ENCODE measurements around the gene ANP32A.

Gene ANP32A

DNA sequence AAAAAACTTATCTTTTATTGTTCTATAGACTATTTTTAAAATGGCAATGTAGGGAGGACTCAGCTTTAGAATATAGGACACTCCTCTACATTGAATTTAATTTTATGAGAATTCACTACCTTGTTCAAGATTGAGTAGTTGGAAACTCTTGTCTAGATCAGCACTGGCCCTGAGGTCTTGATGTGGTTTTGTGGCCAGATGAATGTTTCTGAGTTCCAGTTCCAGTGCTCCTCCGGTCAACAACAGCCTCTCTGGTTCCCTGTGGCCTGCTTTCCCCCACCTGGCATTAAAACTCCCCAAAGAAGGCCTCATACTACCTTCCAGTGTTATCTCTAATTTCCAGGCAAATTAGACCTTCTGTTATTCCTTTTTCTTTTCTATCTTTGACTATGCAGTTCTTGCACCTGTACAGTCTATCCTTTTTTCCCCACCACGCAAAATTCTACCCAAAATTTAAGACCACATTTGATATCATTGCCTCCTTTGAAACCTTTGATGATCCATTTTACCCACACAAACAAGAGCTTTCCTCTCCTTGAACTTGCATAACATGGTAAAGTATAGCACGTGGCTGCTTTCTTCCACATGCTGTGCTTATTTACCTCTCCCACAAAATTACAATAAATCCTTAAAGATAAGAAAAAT, 9.6 kb upstream of the ANP32A start:
- no peaks in the 10 kb centered on the region for H3K27me3 Mint-ChIP-seq
- no peak overlapping the region for H3K4me3 Mint-ChIP-seq
- peaks cover under 1% of the 10 kb centered on the region for H3K9me3 Mint-ChIP-seq (ENCODE audit: low read depth)
- H3K36me3 Mint-ChIP-seq: no peaks in the 10 kb centered on the region
- no peak overlapping the region for H3K27ac Mint-ChIP-seq
- peaks cover 23% of the 10 kb centered on the region for H3K4me1 Mint-ChIP-seq (ENCODE audit: low read depth)

DNA sequence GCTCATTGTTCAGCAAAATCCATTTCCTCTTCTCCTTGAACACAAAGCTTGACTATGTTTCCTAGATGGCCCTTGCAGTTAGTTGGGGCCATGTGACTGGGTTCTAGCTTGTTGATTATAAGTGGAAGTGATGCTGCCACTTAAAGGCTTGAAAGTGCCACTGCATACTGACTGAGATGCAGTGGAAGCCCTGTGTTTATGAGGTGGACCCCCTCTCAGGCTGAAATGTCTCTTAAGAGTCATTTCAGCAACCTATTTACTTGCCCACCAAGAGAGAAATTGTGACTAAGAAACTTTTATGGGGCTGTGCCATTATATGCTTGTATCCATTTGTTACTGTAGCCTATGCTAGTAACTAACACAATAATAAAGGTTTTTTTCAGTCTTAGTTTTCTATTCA, 8.4 kb upstream of the ANP32A start:
- Mint-ChIP-seq H3K36me3 (no peaks in the 10 kb centered on the region), H3K4me3 (no peak overlapping the region), H3K4me1 (ENCODE audit: low read depth) (peaks cover 20% of the 10 kb centered on the region), H3K9me3 (ENCODE audit: low read depth) (no peaks in the 10 kb centered on the region), H3K27me3 (no peaks in the 10 kb centered on the region), H3K27ac (no peak overlapping the region)

DNA sequence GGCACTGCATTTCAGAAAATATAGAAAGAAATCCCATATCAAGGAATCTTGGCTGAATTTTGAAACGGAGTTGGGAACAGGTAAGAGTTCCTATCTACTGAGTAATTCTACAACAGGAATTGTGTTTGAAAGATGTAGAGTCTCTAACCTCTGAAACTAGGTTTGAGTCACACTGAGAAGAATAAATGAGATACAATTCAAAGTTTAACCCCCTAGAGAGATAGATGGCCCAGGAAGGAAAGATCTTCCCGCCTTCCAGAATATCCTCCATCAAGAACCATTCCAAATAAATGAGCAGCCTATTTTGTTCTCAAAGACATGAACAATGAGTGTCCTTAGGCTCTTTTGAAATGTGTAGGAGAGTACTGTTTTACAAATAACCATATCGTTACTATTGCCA, 2.9 kb upstream of the ANP32A start:
- no peaks in the 10 kb centered on the region for H3K27me3 Mint-ChIP-seq
- peaks cover 18% of the 10 kb centered on the region for H3K4me1 Mint-ChIP-seq (ENCODE audit: low read depth)
- no peak overlapping the region for H3K4me3 Mint-ChIP-seq
- H3K9me3 Mint-ChIP-seq (ENCODE audit: low read depth): no peaks in the 10 kb centered on the region
- H3K36me3 Mint-ChIP-seq: no peaks in the 10 kb centered on the region
- H3K27ac Mint-ChIP-seq: no peak overlapping the region

DNA sequence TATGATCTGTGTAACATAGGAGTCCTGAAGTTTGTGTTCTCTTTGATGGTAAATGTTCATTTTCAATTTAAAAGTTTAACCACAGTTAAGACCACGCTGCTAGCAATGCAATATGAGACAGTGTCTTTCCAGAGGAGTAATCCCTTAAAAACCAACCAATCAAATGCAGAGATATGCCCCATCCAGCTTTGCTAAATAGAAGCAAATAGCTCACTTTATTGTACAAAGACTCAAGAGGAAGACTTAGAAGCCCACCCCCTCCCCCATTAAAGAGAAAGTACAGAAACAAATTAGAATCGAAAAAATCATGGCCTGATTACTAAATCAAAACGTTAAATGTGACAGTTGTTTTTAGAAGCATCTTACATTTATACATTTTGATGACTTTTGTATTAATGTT, 2.1 kb upstream of the ANP32A start:
- Mint-ChIP-seq H3K4me1 (ENCODE audit: low read depth) (peaks cover 18% of the 10 kb centered on the region), H3K27ac (no peak overlapping the region), H3K36me3 (no peaks in the 10 kb centered on the region), H3K9me3 (ENCODE audit: low read depth) (no peaks in the 10 kb centered on the region), H3K4me3 (no peak overlapping the region), H3K27me3 (no peaks in the 10 kb centered on the region)

DNA sequence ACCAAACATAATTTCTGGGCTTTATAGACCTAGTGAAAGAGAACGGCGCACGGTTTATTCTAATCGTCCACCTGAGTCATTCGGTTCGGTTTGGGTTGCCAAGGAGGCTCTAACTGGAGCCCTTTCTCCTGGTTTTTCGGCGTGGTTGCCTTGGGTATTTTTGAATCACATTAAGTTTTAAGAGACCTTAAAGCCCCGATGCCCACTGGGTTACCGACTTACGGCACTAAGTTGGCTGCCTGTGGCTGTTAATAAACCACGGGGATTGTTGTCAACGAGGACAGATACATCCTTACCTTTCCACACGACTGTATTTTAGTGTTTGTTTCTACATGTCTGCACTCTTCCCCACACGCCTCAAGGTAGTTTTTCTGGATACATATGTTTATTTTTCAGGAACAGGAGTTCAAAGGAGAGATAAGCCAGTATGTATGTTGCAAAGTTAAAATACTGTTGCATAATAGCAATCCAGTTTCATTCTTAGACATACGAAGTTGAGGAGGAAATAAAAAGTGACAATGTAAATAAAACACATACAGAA, 1.2 kb upstream of the ANP32A start:
- H3K4me3 Mint-ChIP-seq: peak overlapping the region; percentile 81
- no peaks in the 10 kb centered on the region for H3K9me3 Mint-ChIP-seq (ENCODE audit: low read depth)
- peaks cover 23% of the 10 kb centered on the region for H3K4me1 Mint-ChIP-seq (ENCODE audit: low read depth)
- no peaks in the 10 kb centered on the region for H3K27me3 Mint-ChIP-seq
- no peaks in the 10 kb centered on the region for H3K36me3 Mint-ChIP-seq
- peak overlapping the region; percentile 36 for H3K27ac Mint-ChIP-seq

DNA sequence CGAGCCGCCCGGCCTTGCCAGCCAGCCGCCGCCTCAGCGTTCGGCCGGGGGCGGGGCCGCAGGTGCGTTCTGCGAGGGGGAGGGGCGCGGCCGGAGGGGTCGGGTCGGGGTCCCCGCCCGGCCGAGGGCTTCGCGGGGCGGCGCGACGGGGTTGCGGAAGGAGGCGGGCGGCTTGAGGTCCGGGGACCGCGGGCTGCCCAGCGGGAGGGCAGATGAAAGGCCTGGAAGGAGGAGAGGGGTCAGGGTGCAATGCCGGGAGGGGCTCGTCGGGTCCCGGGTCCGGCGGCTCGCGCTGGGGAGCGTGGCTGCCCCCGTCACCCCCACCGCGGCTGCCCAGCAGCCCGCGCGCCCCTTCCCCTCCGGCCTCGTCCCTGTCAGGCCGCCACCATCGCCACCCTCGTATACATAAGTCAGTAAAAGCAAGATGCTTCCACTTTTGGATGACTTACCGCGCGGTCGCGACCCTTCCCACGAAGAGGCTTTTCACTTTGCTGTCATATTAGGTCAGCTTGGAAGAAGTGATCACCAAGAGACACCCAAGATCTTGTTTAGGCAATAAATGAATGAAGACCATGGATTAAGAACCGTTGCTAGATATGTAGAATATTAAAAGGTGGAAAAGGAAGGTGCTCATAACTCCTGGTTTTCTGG, 620 bp upstream of the ANP32A start:
- Mint-ChIP-seq H3K27me3 (no peaks in the 10 kb centered on the region), H3K27ac (peak overlapping the region; percentile 36), H3K36me3 (no peaks in the 10 kb centered on the region), H3K4me1 (ENCODE audit: low read depth) (peaks cover 29% of the 10 kb centered on the region), H3K9me3 (ENCODE audit: low read depth) (no peaks in the 10 kb centered on the region), H3K4me3 (peak overlapping the region; percentile 93)

DNA sequence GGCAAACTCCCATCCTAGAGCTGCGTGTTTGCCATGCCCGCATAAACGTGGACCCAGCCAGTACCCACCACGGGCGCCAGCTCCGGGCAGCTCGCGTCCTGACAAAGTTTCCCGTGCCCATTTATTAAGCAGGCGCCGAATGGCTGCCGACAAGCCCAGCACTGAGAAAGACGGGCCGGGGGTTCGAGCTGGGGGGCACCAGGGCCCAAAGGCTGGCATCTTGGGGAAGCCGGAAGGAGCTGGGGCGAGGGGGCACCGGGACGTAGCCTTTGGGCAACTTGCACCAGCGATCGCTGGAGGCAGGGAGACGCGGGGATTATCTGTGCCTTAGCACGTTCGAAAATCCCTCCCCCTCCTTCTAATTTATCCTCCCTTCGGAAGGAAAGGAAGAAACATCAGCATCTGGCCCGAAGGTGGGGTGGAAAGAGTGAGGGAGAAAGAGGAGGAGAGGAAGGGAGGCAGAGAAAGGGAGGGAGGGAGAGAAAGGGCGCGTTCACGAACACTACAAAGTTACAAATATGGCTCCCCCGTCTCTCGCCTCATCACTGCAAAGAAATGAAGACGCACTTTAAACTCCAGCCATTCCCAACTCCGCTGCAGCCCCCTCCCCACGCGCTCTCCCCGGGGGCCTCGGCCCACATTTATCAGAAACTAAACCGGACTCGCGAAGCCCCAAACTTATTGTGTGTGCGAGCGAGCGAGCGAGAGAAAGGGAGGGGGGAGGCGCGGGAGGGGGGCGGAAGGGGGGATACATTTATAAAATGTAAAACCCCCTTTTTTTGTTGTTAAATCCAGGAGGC, 1.0 kb downstream of the ANP32A start:
- Mint-ChIP-seq H3K36me3 (peaks cover 3% of the 10 kb centered on the region), H3K27ac (peak overlapping the region; percentile 100)

DNA sequence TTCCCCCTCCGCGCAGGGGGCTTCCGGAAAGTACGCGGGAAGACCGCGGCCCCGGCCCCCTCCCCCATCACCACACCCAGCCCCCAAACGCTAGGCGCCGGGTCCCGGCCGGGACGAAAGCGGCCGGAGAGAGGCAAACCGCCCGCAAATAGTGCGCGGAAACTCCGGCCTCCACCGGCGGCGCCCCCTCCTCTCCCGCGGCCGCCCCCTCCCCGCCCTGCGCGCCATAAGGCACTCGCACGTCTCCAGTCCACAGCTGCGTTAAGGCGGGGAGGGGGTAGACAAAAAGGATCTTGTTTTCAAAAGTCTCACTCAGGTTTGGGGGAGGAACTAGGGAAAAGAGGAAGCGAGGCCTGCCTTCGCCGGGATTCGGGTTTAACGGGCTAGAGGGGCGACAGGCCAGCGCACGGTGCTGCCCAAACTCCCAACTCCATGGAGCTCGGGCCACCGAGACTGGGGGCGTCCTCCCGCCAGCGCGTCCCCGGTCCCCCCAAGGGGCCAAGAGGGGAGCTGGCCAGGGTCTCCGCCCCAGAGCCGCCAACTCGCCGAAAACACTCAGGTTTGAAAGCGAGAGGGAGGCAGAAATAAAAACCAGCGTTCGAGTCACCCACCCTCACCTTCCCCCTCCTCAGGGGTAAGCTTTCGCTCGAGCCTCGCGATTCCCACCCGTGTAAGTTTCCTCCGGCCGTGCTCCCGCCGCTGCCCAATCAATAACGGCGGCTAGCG, 1.8 kb downstream of the ANP32A start:
- Mint-ChIP-seq H3K36me3 (peaks cover 3% of the 10 kb centered on the region), H3K4me3 (peak overlapping the region; percentile 93), H3K27me3 (no peaks in the 10 kb centered on the region), H3K9me3 (ENCODE audit: low read depth) (no peaks in the 10 kb centered on the region), H3K27ac (peak overlapping the region; percentile 100), H3K4me1 (ENCODE audit: low read depth) (peaks cover 52% of the 10 kb centered on the region)

More for the DNA sequence above, 1.0 kb downstream of the ANP32A start:
- Mint-ChIP-seq H3K27me3 (no peaks in the 10 kb centered on the region), H3K4me1 (ENCODE audit: low read depth) (peaks cover 46% of the 10 kb centered on the region), H3K9me3 (ENCODE audit: low read depth) (no peaks in the 10 kb centered on the region), H3K4me3 (peak overlapping the region; percentile 93)

DNA sequence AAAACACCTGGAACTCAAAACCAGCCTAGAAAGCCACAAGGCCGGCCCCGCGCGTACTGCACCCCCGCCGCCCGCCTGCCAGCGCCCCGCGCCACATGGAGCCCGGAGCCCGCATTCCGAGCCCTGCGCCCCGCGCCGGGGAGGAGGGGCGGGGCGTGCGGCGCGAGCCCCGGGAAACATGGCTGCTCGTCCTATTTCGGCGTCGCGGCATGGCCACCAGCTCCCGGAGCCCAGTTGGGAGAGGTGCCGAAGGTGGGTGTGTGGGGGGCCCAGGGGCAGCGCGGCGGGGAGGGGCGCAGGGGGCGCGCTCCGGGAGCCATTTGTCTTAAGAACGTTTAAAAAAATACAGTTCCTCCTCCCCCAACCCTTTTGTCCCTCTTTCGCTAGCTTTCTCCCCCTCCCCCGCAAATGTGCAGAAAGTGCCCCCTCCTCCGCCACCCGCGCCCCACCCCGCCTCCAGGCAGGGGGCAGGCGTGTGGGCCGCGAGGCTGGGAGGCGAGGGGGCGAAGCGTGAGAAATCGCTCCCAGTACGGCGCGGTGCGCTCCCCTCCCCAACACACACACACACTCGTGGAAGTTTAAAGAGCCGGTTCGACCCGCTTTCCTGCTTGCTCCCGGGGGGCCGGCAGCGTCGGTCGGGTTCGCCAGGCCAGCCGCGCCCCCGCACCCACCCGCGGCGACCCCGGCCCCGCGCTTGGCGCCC, 2.5 kb downstream of the ANP32A start:
- H3K4me3 Mint-ChIP-seq: peak overlapping the region; percentile 79
- H3K27me3 Mint-ChIP-seq: no peaks in the 10 kb centered on the region
- H3K9me3 Mint-ChIP-seq (ENCODE audit: low read depth): no peaks in the 10 kb centered on the region
- H3K4me1 Mint-ChIP-seq (ENCODE audit: low read depth): peaks cover 53% of the 10 kb centered on the region
- H3K27ac Mint-ChIP-seq: peak overlapping the region; percentile 79
- H3K36me3 Mint-ChIP-seq: peaks cover 6% of the 10 kb centered on the region

DNA sequence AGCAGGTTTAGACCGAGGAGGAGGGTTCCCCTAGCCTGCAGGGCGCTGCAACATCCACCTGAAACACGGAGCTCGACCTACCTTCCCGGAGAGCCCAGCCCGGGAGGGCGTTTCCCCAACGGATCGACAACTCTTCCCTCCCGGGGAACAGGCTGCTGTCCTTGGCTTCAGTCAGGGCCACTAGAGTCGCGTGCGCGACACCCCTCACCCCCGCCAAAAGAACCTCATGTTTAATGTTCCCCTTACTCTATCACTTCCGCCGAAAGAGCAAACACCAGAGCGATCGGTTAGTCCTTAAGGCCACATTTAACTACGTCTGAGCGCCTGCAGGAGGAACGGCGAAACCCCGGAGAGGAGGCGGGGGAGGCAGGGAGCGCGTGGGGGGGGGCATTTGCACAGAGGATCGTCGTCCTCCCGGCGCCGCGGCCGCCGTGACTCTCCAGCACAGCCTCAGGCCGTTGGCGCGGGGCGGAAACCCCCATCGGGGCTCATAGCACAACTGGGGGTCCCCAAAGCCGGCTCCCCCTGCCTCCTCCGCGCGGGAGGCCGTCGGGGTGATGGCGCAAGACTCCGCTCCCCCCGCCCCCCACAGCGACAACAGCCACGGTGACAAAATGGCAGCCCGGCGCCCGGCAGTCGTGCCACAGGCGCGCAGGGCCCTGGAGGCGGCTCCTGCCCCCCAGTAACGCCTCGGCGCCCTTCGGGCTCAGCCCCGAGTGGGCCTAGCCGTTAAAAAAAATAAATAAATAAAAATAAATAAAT, 3.2 kb downstream of the ANP32A start:
- peak overlapping the region; percentile 97 for H3K27ac Mint-ChIP-seq
- H3K4me3 Mint-ChIP-seq: peak overlapping the region; percentile 98
- H3K4me1 Mint-ChIP-seq (ENCODE audit: low read depth): peaks cover 54% of the 10 kb centered on the region
- H3K27me3 Mint-ChIP-seq: no peaks in the 10 kb centered on the region
- no peaks in the 10 kb centered on the region for H3K9me3 Mint-ChIP-seq (ENCODE audit: low read depth)
- H3K36me3 Mint-ChIP-seq: peaks cover 6% of the 10 kb centered on the region

DNA sequence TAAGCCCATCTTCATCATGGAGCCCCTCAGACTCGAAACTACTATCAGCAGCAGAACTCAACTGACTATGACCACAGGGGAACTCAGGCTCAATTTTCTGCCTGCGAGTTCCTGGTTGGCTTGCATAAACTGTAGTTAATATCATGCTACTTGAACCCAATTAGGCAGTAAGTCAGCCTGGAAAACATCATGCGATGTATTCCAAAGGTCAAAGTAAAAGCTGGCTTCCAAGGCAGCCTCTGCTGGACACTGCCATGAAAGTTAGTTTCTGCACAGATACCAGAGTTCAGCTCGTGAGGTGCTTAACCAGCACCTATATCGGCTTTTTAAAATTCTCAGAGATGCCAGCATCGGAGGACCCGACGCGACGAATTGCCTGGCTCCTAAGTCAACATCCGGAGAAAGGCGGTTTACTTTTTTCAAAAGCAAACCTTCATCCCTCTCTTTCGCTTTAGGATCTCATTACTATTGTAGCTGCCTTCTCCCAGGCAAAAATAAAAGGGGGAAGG, 3.8 kb downstream of the ANP32A start:
- H3K4me1 Mint-ChIP-seq (ENCODE audit: low read depth): peaks cover 56% of the 10 kb centered on the region

DNA sequence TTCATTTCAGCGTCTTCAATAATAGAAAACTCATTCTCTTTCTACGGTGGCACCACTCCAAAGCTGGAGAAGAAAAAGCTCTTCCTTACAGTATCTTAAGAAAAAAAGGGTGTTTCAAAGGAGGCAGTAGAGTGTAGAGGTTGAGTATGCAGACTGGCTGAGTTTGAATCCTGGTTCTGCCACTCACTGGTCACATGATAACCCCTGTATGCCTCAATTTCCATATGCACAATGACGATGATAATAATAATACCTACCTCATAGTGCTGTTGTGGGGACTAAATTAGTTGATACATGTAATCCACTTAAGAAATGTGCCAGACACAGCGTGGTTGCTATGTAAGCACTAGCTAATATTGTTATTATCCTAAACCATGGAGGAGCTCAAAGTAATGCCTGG, 4.5 kb downstream of the ANP32A start:
- Mint-ChIP-seq H3K27me3 (no peaks in the 10 kb centered on the region), H3K36me3 (peaks cover 6% of the 10 kb centered on the region), H3K27ac (peak overlapping the region; percentile 97), H3K4me1 (ENCODE audit: low read depth) (peaks cover 56% of the 10 kb centered on the region), H3K9me3 (ENCODE audit: low read depth) (no peaks in the 10 kb centered on the region), H3K4me3 (peak overlapping the region; percentile 98)

More for the DNA sequence above, 3.8 kb downstream of the ANP32A start:
- Mint-ChIP-seq H3K4me3 (peak overlapping the region; percentile 98), H3K9me3 (ENCODE audit: low read depth) (no peaks in the 10 kb centered on the region), H3K36me3 (peaks cover 6% of the 10 kb centered on the region), H3K27me3 (no peaks in the 10 kb centered on the region), H3K27ac (peak overlapping the region; percentile 97)

DNA sequence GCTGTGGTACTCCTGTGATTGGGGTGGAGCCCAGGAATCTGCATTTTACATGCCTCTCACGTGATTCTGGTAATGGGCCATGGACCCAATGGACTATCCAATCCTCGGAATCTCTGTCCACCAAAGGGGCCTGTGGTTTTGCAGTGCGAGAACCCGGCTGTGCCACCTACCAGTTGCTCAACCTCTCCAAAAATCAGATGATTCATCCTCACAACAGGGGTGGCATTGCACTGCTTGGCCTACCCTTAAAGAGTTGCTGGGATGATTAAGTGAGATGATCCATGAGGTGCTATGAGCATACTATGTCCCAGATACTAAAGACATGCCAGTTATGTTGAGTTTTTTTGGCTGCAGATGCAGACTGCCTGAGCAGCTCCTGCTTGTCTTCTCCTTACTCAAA, 5.1 kb downstream of the ANP32A start:
- Mint-ChIP-seq H3K27ac (peak overlapping the region; percentile 97), H3K4me3 (peak overlapping the region; percentile 98), H3K36me3 (peaks cover 6% of the 10 kb centered on the region), H3K9me3 (ENCODE audit: low read depth) (no peaks in the 10 kb centered on the region), H3K4me1 (ENCODE audit: low read depth) (peaks cover 59% of the 10 kb centered on the region), H3K27me3 (no peaks in the 10 kb centered on the region)
